GM15510 (cell line): ENCODE data around the gene MAPRE3.

Experiments
- POLR2A ChIP-seq: IDR thresholded peaks from 3 replicates; pipeline ENCODE4 v1.6.1; 2011; ENCODE audit warnings: borderline replicate concordance; ENCODE audit not compliant: insufficient read length; ENCODE audit errors: extremely low read depth

MAPRE3 gene

DNA sequence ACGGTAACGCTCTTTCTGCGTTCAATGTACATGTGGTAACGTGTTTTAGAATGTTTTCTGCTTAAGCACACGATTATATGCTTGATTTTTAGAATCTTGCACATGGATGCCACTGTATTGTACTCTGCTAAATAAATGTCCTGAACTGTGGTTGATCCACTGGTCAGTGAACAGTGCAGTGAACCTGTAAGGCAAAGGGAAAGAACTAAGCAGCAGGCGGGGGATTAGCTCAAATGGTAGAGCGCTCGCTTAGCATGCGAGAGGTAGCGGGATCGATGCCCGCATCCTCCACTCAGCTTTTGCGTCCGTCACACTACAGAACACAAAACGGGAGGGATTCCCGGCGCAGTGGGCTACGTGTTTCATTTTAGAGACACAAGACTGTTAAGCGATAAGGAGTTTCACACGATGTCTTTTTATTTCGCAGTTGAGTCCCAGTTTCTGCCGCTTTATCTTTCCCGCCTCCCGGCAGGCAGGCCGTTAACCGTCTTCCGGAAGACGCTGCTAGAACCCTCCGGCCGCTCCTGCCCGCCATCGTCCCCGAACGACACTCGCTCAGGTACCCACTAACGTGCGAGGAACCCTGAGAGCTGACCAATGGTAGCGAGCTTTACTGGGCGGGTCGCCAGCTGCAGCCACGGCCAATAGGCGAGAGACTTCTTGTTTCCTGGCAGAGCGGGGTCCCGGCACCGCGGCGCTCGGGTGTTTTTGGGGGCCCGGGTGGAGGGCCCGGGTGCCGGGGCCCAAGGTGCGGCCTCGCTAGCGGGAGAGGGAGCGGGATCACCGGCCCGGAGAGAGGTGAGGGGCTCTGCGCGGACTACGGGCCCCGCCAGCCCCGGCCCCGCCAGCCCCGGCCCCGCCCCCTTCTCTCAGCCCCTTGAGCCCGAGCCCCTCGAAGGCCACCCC lies 80.8 kb downstream of the MAPRE3 start, which contains the start of gene AGBL5:
TSS of gene AGBL5 (plus strand) at position 673 of the 906 bp plus-strand sequence. CDS start 1,291 bp downstream, outside the sequence.
- TF ChIP-seq POLR2A: peak; percentile 75

DNA sequence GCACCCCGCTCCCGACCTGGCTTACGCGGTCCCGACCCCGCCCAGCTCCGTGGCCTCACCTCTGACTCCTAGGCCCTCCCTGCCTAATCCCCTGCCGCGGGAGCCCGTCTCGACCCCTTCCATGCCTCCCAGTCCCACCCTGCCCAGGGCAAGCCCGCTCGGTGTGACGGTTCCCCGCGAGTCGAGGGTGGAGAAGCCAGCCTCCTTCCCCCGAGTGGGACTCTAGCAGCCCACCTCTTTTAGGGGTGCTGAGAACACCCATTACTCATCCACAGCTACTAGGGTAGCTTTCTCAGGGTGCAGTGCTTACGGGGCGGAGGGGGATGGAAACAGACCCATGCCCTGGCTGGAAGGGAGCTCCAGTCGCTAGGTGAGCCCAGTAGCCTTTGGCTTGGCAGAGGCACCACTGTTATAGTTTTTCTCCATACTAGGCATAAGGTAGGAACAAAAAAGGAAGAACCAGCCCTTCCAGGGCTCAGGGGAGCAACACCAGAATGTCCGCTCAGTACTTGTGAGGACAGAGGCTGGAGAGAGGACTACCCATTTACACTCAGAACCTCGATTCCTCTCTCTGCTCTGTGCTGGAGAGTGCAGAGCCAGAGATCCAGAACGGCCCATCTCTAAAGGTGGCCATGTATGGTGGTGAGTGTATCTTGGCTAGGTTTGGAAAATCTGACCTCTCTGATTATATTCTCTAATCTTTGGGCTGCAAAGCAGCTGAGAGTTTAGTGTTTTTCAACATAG lies 81.6 kb downstream of the MAPRE3 start:
- no peak for TF ChIP-seq POLR2A

DNA sequence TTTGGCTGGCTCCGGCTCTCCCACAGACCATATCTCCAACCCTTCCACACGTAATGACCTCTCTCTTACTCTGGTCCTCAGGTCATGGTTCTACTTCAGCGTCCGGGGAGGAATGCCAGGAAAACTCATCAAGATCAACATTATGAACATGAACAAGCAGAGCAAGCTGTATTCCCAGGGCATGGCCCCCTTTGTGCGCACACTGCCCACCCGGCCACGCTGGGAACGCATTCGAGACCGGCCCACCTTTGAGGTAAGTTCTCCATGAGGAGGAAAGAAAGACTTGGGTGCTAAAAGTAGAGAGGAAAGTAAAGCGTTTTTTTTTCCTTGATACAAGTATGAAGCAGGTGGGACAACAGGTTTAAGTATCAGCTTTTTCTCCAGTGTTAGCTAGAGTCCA lies 82.9 kb downstream of the MAPRE3 start:
- no peak for TF ChIP-seq POLR2A

DNA sequence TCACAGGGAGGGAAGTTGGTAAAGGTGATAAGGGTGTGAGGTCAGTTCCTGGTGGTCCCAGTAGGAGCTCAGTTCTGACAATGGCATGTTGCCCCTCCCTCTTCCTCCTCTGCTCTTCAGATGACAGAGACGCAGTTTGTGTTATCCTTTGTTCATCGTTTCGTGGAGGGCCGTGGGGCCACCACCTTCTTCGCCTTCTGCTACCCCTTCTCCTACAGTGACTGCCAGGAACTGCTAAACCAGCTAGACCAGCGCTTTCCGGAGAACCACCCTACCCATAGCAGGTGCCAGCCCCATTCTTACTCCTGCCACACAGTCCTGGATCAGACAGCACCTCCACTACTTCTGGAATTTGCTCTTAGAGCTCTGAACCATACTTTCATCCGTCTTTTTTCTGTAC lies 83.3 kb downstream of the MAPRE3 start:
- TF ChIP-seq POLR2A: no peak

DNA sequence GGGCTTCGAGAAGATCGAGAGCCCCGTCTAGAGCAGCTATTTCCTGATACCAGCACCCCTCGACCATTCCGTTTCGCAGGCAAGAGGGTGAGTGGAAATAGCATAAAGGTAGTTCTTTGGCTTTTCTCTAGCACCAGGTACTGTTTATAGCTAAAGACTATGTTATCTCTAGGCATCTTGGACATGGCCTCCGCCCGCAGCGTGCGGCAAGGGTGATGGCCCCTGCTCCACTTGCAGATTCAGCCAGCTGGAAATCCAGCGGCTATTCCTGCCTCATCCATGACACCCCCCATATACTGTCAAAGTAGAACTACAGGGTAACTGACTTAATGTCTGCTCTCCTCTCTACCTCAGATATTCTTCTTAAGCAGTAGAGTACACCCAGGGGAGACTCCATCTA lies 84.3 kb downstream of the MAPRE3 start:
- no peak for TF ChIP-seq POLR2A

DNA sequence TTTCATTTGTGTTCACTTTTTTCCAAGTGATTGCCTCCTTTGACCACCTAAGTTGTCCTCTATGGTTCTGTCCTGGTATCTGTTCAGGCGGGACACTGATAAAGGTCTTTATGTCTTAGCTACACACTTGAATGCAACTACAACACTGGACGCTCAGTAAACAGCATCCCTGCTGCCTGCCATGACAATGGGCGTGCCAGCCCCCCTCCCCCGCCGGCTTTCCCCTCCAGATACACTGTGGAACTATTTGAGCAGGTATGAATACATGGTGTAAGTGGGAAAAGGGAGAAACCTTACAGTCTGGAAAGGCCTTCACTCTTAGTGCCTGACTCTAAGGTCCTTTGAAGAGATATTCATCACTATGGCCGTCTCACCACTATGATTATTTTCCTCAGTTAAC lies 86.7 kb downstream of the MAPRE3 start:
- TF ChIP-seq POLR2A: no peak

DNA sequence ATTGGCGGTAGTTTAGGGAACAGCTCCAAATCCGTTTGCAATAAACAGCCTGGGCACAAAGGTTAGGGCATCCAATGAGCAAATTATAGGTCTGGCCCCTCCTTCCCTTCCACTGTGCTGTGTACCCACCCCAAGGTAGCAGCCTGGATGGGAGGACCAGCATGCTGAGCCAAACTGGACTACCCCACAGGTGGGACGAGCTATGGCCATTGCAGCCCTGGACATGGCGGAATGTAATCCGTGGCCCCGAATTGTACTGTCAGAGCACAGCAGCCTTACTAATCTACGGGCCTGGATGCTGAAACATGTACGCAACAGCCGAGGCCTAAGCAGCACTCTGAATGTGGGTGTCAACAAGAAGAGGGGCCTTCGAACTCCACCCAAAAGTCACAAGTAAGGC lies 87.8 kb downstream of the MAPRE3 start:
- no peak for TF ChIP-seq POLR2A

DNA sequence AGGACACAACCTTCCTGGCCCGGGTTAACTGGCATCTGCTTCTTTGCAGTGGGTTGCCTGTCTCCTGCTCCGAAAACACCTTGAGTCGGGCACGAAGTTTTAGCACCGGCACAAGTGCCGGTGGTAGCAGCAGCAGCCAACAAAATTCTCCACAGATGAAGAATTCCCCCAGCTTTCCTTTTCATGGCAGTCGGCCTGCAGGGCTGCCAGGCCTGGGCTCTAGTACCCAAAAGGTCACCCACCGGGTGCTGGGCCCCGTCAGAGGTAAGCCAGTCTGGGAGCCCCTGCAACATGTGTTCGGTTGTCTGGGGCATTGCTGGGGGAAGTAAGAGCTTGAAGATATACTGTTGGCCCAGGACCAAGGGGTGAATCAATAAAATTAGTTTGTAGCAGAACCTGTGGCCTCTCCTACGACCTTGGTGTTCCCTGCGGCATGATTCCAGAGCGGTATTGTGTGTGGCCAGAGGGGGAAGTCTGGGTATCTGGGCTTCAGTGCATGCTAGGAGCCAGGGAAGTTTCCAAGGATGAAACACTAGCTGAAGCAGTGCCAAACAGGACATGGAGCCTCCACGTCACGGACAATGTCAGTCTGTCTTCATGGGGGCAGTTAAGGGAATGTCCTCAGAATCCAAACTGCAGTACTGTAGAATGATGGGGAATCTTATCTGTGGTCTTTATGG lies 88.8 kb downstream of the MAPRE3 start:
- TF ChIP-seq POLR2A: no peak

DNA sequence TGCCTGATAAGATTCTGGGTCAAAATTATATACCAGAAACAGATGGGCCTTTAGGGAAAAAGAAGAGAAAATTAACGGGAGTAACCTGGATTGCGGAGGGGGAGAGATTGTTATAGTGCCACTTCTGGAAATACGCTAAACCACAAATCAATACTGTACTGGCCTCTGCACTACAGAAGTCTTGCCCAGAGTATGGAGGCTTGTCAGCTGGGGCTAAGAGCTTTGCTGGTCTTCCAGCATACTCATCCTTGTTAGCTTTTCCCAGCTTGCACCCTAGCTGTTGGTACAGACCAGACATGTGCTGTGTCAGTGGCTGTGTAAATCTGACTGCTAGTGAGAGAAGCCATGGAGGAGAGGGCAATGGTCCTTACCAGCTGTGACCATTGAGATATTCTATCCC lies 89.9 kb downstream of the MAPRE3 start:
- no peak for TF ChIP-seq POLR2A

DNA sequence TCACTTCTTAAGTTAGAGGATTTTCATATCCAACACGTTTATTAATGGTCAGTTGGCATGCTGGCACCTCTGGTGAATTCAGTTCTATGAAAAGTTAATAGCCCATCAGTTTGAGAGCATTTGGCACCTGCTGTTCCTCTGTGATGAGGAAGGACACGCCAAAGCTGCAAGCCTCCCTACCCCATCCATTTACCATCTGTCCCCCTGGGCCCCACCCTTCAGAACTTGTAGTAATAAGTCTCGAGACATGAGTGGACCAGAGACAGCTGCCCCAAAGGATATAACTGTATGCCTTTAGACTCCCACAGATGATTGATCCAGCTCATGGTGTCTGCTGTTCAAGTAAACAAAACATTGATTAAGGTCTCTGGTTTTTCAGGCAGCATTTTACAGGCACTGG lies 94.7 kb downstream of the MAPRE3 start:
- TF ChIP-seq POLR2A: no peak

DNA sequence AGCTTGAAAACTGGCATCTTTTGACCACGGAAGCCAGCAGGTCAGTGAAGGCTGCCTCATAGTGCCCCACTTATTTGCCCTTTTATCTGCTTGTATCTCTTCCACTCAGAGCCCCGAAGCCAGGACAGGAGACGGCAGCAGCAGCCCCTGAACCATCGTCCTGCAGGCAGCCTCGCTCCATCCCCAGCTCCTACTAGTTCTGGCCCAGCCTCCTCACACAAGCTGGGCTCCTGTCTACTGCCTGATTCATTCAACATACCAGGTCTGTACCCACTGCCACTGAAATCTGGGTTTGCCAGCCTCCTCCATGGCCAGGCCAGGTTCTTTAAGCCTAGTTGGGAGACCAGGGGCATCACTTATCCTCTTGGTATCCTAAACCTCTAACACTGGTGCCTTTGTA lies 96.9 kb downstream of the MAPRE3 start:
- no peak for TF ChIP-seq POLR2A

DNA sequence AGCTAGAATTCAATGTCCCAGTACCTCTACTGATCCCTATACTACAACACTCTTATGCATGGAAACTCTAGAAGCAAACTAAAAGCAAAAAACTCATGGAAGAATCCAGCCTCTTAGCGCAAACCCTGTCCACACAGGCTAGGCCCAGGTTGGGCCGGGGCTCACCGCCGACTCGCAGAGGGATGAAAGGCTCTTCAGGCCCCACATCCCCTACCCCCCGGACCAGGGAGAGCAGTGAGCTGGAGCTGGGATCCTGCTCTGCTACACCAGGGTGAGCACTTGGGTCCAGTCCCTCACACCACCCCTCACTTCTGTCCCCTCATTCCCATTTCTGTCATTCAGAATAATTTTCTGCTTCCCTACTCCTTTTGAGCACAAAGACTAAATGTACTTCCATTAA lies 99.0 kb downstream of the MAPRE3 start:
- TF ChIP-seq POLR2A: no peak

DNA sequence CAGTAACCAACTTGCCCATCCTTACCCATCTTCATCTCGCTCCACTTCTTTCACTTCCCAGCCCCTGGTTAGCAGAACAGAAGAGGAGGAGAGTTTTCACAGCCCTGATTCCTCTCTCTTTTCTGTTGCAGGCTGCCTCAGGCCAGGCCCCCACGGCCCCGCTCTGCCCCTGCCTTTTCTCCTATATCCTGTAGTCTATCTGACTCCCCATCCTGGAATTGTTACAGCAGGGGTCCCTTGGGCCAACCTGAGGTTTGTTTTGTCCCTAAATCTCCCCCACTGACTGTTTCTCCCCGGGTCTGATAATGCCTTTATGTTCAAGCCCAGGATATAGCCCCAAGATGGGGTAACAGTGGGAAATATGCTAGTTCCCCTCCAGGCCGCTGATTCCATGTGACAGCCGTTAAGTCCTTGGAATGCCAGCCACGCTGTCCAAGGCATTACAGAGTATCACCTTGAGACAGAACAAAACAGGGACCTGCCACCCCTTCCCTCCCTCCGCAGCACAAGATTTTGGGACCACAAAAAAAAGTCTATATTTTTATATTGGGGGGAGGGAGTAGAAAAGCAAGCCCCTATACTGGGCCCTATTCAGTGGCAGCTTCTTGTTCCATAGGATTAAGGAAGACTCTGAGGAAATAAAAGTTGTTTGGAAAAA lies 99.7 kb downstream of the MAPRE3 start:
- no peak for TF ChIP-seq POLR2A

DNA sequence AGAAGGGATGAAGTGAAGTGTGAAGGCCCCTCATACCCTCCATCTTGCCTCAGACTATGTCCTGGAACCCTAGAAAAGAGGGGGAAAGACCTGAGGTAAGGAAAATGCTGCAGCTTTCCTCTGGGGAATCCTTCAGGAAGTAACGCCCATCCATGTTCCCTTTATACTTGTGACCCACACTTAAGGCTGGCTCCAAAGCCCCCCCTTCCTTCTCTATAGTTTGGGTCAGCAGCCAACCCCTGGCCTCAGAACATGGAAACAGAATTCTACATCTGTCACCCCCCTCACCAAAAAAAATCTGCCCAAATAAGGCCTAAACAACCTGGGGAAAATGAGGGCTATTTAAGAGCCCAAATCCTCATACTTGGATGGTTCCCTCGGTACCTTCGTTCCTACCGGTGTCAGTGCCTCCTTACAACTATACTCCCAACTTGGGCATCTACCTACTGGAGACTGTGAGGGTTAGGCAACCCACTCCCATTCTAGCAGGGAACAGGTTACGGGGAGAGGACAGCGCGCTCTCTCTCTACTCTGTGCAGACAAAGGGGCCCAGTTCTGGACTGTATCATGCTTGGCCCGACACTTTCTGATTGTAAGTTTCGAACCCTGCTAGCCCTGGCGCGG lies 100.3 kb downstream of the MAPRE3 start:
- TF ChIP-seq POLR2A: no peak
